GM13976 (cell line): ENCODE data around the gene ANG.

Experiments
- DNase-seq: peaks from one replicate; pipeline ENCODE4 v3.0.0; 2012; ENCODE audit warnings: low spot score
- in situ Hi-C: fragments of 300-500 bp; cut with MboI; formaldehyde crosslinking; loops from one replicate; pipeline ENCODE4 v1.12.0; 2022; ENCODE audit warnings: low sequenced_read_pairs, mixed read lengths, inconsistent platforms; ENCODE audit not compliant: unreplicated experiment
- TF ChIP-seq, protein P1 (sequence below): IDR thresholded peaks from 2 replicates; pipeline ENCODE4 v1.5.1; 2012; ENCODE audit warnings: borderline replicate concordance, mild to moderate bottlenecking; ENCODE audit not compliant: insufficient read depth; ENCODE audit errors: extremely low read depth, missing control alignments, control extremely low read depth

Gene ANG

DNA sequence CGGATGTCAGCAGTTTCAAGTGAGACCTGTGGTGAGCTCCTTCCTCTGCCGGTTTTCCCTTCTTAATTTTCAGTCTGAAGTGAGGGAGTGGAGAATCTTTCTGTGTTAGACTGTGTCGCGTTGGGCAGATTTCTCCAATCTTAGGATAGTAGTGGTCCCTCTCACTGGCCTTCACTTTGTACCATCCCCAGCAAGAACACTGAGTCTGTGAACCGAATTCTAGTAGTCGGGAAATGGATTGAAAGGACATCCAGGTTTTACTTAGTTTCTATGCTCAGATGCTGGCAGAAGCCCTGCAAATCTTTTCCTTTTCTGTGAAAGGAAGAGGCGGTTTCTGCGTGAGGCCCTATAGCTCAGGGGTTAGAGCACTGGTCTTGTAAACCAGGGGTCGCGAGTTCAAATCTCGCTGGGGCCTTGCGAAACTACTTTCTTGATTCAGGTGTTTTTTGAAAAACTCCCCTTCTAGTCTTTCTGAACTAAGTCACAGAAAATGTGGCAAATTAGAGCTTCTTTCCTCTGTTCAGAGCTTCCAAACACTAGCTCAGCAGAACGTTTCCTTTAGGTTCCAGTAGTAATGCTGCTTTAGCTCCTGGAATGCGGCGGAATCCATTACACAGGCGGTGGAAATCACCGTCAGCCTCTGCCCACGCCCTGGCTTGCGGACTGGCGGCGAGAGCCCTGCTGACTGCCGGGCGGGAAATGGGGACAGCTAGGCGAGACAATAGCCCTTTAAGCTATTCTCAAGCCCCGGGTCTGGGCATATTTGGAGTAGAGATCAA, 7.0 kb upstream of the ANG start:
- peak; percentile 62 for DNase-seq
- in situ Hi-C loops = loop anchor here (10.0 kb wide), 2 partner anchors 47 to 357 kb away; no protein-coding TSS in a partner anchor
- TF ChIP-seq, protein P1, sequence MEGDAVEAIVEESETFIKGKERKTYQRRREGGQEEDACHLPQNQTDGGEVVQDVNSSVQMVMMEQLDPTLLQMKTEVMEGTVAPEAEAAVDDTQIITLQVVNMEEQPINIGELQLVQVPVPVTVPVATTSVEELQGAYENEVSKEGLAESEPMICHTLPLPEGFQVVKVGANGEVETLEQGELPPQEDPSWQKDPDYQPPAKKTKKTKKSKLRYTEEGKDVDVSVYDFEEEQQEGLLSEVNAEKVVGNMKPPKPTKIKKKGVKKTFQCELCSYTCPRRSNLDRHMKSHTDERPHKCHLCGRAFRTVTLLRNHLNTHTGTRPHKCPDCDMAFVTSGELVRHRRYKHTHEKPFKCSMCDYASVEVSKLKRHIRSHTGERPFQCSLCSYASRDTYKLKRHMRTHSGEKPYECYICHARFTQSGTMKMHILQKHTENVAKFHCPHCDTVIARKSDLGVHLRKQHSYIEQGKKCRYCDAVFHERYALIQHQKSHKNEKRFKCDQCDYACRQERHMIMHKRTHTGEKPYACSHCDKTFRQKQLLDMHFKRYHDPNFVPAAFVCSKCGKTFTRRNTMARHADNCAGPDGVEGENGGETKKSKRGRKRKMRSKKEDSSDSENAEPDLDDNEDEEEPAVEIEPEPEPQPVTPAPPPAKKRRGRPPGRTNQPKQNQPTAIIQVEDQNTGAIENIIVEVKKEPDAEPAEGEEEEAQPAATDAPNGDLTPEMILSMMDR = no peak

DNA sequence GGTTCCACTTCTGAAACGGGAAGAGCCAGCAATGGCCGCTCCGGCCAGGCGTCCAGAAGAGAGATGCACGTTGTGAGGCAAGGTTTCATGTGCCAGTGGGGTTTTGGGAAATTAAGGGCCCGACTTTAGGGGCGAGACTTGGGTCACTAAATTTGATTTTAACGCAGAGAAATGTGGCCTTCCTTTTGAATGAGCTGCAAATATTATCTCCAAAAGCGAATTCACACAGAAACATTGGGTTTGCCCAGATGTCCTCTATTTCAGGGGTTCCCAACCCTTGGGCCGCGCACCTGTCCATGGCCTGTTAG, 6.5 kb upstream of the ANG start:
- DNase-seq = no peak
- TF ChIP-seq, protein P1 = no peak
- in situ Hi-C loops = loop anchor here (10.0 kb wide), 2 partner anchors 47 to 357 kb away; no protein-coding TSS in a partner anchor

DNA sequence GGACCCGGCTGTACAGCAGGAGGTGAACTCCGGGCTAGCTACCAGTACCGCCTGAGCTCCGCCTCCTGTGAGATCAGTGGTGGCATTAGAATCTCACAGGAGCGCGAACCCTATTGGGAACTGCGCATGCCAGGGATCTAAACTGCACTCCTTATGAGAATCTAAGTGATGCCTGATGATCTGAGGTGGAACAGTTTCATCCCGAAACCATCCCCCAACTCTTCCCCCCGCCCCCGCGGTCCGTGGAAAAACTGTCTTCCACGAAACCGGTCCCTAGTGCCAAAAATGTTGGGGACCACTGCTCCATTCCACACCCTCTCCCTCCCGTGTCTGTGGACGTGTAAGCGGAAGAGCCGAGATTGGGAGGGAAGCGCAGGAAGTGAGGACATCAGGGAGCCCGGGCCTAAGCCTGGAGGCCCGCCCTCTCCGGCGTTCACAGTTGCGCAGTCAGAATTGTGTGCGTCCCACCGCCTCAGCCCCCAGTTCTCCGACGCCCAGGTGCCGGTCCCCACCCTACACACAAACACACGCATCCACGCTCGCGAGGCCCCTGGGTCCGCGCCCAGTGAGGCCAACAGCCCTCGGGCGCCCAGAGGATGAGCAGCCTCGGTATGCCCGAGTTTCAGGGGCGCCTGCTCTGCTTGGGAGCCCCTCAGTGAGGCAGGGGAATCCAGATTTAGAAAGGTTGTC, 6.0 kb upstream of the ANG start:
- peak; percentile 83 for DNase-seq
- in situ Hi-C loops = loop anchor here (10.0 kb wide), 2 partner anchors 48 to 358 kb away; no protein-coding TSS in a partner anchor
- TF ChIP-seq, protein P1 = no peak

DNA sequence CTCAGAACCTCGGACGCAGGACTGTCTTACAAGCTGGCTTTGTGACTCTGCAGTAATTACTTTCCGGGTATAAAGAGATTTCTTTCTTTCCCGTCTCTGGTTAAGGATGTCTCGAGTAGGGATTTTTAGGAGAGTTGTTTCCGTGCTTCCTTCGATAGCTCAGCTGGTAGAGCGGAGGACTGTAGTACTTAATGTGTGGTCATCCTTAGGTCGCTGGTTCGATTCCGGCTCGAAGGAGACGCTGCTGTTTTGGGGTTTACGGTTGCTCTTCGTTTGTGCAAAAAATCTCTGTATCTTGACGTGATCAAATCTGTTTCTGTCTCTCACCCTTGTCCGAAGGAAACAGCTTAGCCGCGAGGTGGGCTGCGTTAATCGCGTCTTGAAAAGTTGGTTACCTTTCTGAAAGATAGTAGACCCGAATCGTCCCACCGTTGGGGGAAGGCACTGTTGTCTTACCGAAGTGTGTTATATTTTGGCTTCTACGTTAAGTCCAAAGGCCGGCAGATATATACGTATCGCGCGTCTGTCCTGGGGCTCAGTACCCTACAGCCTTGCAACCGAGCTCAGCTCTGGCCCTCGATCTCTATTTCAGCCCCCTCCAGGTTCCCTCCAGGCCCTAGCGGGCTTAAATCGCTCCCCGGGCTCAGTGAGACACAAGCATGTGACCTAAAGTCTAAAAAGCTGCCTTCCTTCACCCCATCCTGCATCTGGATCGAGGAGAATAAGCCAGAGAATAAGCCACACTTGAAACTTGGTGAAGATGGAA, 5.3 kb upstream of the ANG start:
- DNase-seq = peak; percentile 60
- TF ChIP-seq, protein P1 = no peak
- in situ Hi-C loops = loop anchor here (10.0 kb wide), 2 partner anchors 49 to 359 kb away; no protein-coding TSS in a partner anchor

DNA sequence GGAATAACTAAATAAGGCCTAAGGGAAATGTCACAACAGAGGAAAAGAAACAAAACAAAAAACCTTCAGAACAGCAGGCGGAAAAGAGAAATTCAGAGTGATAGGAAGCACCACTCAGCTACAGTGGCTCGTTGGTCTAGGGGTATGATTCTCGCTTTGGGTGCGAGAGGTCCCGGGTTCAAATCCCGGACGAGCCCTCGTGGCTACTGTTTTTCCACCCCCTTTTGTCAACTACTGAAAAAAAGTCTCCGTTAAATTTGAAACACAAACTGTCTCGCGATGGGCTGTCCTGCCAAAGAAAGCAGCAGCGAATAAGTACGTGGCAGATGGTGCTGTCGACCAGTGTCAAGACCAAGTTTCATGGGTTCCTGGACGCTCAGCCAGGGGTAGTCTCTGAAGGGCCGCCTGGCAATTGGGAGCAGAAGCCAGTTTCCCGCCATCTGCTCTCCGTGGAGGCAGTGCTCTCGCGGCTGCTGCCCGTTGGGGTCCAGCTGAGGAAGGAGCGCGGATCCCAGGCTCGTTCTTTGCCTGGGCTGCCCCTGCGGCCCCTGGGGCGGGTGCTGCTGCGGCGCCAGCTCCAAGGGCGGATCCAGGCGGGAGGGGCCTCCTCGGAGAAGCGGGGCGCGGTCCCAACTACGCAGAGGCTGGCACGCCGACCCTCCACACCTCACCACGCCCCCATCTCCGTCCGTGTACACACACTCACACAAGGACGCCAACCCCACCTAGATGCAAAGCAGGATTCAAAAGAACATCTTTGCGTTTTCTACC, 4.5 kb upstream of the ANG start, which contains the start of gene RNASE4:
Gene RNASE4 (plus strand): TSS at position 670 of the 771 bp plus-strand sequence. CDS start 14,812 bp downstream, outside the sequence.
- peak; percentile 71 for DNase-seq
- TF ChIP-seq, protein P1 = no peak
- in situ Hi-C loops = loop anchor here (10.0 kb wide), 2 partner anchors 49 to 359 kb away; no protein-coding TSS in a partner anchor
